Liver (tissue), 9 donors: ENCODE measurements around the gene CCT5. TPM values are rescaled to one million over a fixed set of nuclear protein-coding genes. Genes with fewer than 3 reads are reported as not detected.
A peak's percentile ranks its signal among the peaks of the same experiment; 100 is the strongest.

Experiments
- DNase-seq: peaks from one replicate; pipeline ENCODE4 v3.0.0-alpha.2; 2017; ENCODE audit warnings: low spot score
- H3K27ac ChIP-seq, 2 donors: one replicate each; pipeline ENCODE4 v1.7.0; 2013; ENCODE audit warnings: inconsistent platforms in 2 of 2, low read length in 2 of 2, control low read depth in 1 of 2, low read depth in 1 of 2, mild to moderate bottlenecking in 1 of 2
- H3K27me3 ChIP-seq, 4 donors: one replicate each; pipeline versions ENCODE4 v1.6.1 to v1.7.0; 2013; ENCODE audit warnings: low read length in 3 of 4, inconsistent platforms in 1 of 4, mild to moderate bottlenecking in 1 of 4, moderate library complexity in 1 of 4; ENCODE audit not compliant: control insufficient read depth in 4 of 4, insufficient read depth in 4 of 4
- H3K36me3 ChIP-seq, 4 donors: one replicate each; pipeline versions ENCODE4 v1.6.1 to v1.7.0; 2013; ENCODE audit warnings: low read length in 3 of 4, mild to moderate bottlenecking in 3 of 4, low read depth in 1 of 4, moderate library complexity in 1 of 4; ENCODE audit not compliant: control insufficient read depth in 4 of 4, insufficient read depth in 3 of 4
- H3K4me1 ChIP-seq, 4 donors: one replicate each; pipeline versions ENCODE4 v1.6.1 to v1.7.0; 2013; ENCODE audit warnings: low read length in 3 of 4, mild to moderate bottlenecking in 3 of 4, moderate library complexity in 1 of 4; ENCODE audit not compliant: control insufficient read depth in 4 of 4, insufficient read depth in 4 of 4
- H3K4me3 ChIP-seq, 3 donors: one replicate each; pipeline versions ENCODE4 v1.6.1 to v1.7.0; 2013; ENCODE audit warnings: low read length in 3 of 3, control low read depth in 1 of 3, low read depth in 1 of 3, mild to moderate bottlenecking in 1 of 3
- H3K9ac ChIP-seq, 2 donors: one replicate each; pipeline ENCODE4 v1.7.0; 2013; ENCODE audit warnings: low read length in 2 of 2, mild to moderate bottlenecking in 2 of 2, moderate library complexity in 2 of 2, control low read depth in 1 of 2, low read depth in 1 of 2
- H3K9me3 ChIP-seq, 4 donors: one replicate each; pipeline versions ENCODE4 v1.6.1 to v1.7.0; 2013; ENCODE audit warnings: low read length in 3 of 4; ENCODE audit not compliant: control insufficient read depth in 4 of 4
- ATF3 ChIP-seq: IDR thresholded peaks from 2 replicates; pipeline ENCODE4 v1.6.1; 2016; ENCODE audit warnings: antibody characterized with exemption
- CTCF ChIP-seq: fragments of 150-350 bp; IDR thresholded peaks from 2 replicates; pipeline ENCODE4 v1.5.1; 2017; ENCODE audit warnings: improper control_type of control experiment, low read depth, low read length; ENCODE audit not compliant: missing input control
- EGR1 ChIP-seq, 2 donors: IDR thresholded peaks; 2 replicates each; pipeline ENCODE4 v1.6.1; 2016 to 2018; ENCODE audit warnings: antibody characterized with exemption in 2 of 2, low read depth in 2 of 2
- FOXA1 ChIP-seq: IDR thresholded peaks from 2 replicates; pipeline ENCODE4 v1.6.1; 2016; ENCODE audit warnings: antibody characterized with exemption
- FOXA2 ChIP-seq: IDR thresholded peaks from 2 replicates; pipeline ENCODE4 v1.6.1; 2016; ENCODE audit warnings: antibody characterized with exemption
- GABPA ChIP-seq, 2 donors: IDR thresholded peaks in 1 of 2; conservative IDR thresholded peaks in 1 of 2; 2 replicates each; pipeline ENCODE4 v1.6.1; 2016; ENCODE audit warnings: antibody characterized with exemption in 2 of 2, mild to moderate bottlenecking in 1 of 2, moderate library complexity in 1 of 2
- HNF4A ChIP-seq, 2 donors: conservative IDR thresholded peaks; 2 replicates each; pipeline ENCODE4 v1.6.1; 2016; ENCODE audit warnings: antibody characterized with exemption in 2 of 2, mild to moderate bottlenecking in 2 of 2
- HNF4G ChIP-seq: IDR thresholded peaks from 2 replicates; pipeline ENCODE4 v1.6.1; 2016; ENCODE audit warnings: antibody characterized with exemption
- JUND ChIP-seq, 2 donors: IDR thresholded peaks; 2 replicates each; pipeline ENCODE4 v1.6.1; 2016; ENCODE audit warnings: antibody characterized with exemption in 2 of 2
- MAX ChIP-seq: IDR thresholded peaks from 2 replicates; pipeline ENCODE4 v1.6.1; 2016; ENCODE audit warnings: antibody characterized with exemption
- NR2F2 ChIP-seq: IDR thresholded peaks from 2 replicates; pipeline ENCODE4 v1.6.1; 2016; ENCODE audit warnings: antibody characterized with exemption
- RAD21 ChIP-seq, 2 donors: IDR thresholded peaks; 2 replicates each; pipeline ENCODE4 v1.6.1; 2016; ENCODE audit warnings: antibody characterized with exemption in 2 of 2, mild to moderate bottlenecking in 2 of 2
- REST ChIP-seq: IDR thresholded peaks from 2 replicates; pipeline ENCODE4 v1.6.1; 2016; ENCODE audit warnings: antibody characterized with exemption, mild to moderate bottlenecking
- RXRA ChIP-seq, 2 donors: IDR thresholded peaks; 2 replicates each; pipeline ENCODE4 v1.6.1; 2017 to 2018; ENCODE audit warnings: antibody characterized with exemption in 2 of 2, mild to moderate bottlenecking in 1 of 2
- SP1 ChIP-seq: IDR thresholded peaks from 2 replicates; pipeline ENCODE4 v1.6.1; 2018; ENCODE audit warnings: antibody characterized with exemption, mild to moderate bottlenecking
- TAF1 ChIP-seq: conservative IDR thresholded peaks from 2 replicates; pipeline ENCODE4 v1.6.1; 2016; ENCODE audit warnings: antibody characterized with exemption, mild to moderate bottlenecking
- YY1 ChIP-seq: IDR thresholded peaks from 2 replicates; pipeline ENCODE4 v1.6.1; 2016; ENCODE audit warnings: antibody characterized with exemption, mild to moderate bottlenecking
- WGBS: extraction: QIAGEN DNeasy Blood & Tissue Kit; methylation state at CpG from one replicate; pipeline ENCODE4 v1.1.7; 2013; 5-methylcytosine and 5-hydroxymethylcytosine counted together
- polyA plus RNA-seq, 2 donors: library from polyadenylated mRNA; stranded (reverse) in 1 of 2; unstranded in 1 of 2; fragments of 200-250 nt in 1 of 2; fragments of >200 nt in 1 of 2; fragmentation: Nextera tagmentation in 1 of 2; extraction: Ambion mirVana in 1 of 2; gene quantifications; one replicate each; pipeline versions ENCODE4 v1.2.1 to v1.2.3, GENCODE V29; 2013 to 2015
- total RNA-seq, 2 donors: library from RNA; depleted of rRNA; stranded (reverse); fragments of >200 nt; gene quantifications; one replicate each; pipeline ENCODE4 v1.2.3, GENCODE V29; 2014
- donor health status: healthy.
- donor health status: healthy.
- donor health status: healthy.
- donor health status: healthy.
- donor health status: healthy.

The CCT5 gene
- total and polyA plus RNA-seq, 4 donors, result 68.4 to 157 (median 105) TPM

- no peak for DNase-seq
- Histone ChIP-seq H3K27me3 (no peaks in the 10 kb centered on the region), H3K36me3 (peaks cover 0 to 13% (median 11%) of the 10 kb centered on the region in 4 donors), H3K9ac (peak overlapping the region in 1 of 2 donors; percentile 92), H3K4me3 (no peak overlapping the region), H3K27ac (peak overlapping the region; percentile 94 to 98), H3K4me1 (peaks cover 1 to 29% (median 26%) of the 10 kb centered on the region in 4 donors), H3K9me3 (no peaks in the 10 kb centered on the region)
- WGBS, result 45% methylated on average over 10 of the region's 10 CpGs
- no peak for TF ChIP-seq FOXA1
- TF ChIP-seq FOXA2, result no peak
- TF ChIP-seq EGR1 (IDR thresholded peaks at IDR 0.05; ENCODE audit: low read depth in 2 of 2), result no peak
- TF ChIP-seq RAD21 (IDR thresholded peaks at IDR 0.05), result no peak
- no peak for TF ChIP-seq TAF1
- TF ChIP-seq YY1, result no peak
- no peak for TF ChIP-seq RXRA (IDR thresholded peaks at IDR 0.05)
- no peak for TF ChIP-seq CTCF
- no peak for TF ChIP-seq HNF4G
- TF ChIP-seq GABPA (IDR thresholded peaks at IDR 0.05 in 1 of 2, conservative IDR thresholded peaks at IDR 0.05 in 1 of 2), result no peak
- no peak for TF ChIP-seq ATF3
- TF ChIP-seq SP1, result no peak
- TF ChIP-seq REST, result no peak
Measured at GRCh38 chr5:10289991-10290390, 39.9 kb downstream of the CCT5 start.

- no peak for DNase-seq
- H3K27ac ChIP-seq, result peak overlapping the region; percentile 94 to 98
- H3K27me3 ChIP-seq, result no peaks in the 10 kb centered on the region
- no peak overlapping the region for H3K4me3 ChIP-seq
- H3K4me1 ChIP-seq, result peaks cover 1 to 29% (median 26%) of the 10 kb centered on the region in 4 donors
- WGBS, result 92% methylated on average over 9 of the region's 9 CpGs
- no peak overlapping the region for H3K9ac ChIP-seq
- peaks cover 0 to 13% (median 10%) of the 10 kb centered on the region in 4 donors for H3K36me3 ChIP-seq
- H3K9me3 ChIP-seq, result no peaks in the 10 kb centered on the region
- no peak for TF ChIP-seq EGR1 (IDR thresholded peaks at IDR 0.05; ENCODE audit: low read depth in 2 of 2)
- no peak for TF ChIP-seq NR2F2
- no peak for TF ChIP-seq CTCF
- TF ChIP-seq HNF4A (conservative IDR thresholded peaks at IDR 0.05), result no peak
- TF ChIP-seq ATF3, result no peak
- no peak for TF ChIP-seq RXRA (IDR thresholded peaks at IDR 0.05)
- TF ChIP-seq REST, result no peak
- no peak for TF ChIP-seq GABPA (IDR thresholded peaks at IDR 0.05 in 1 of 2, conservative IDR thresholded peaks at IDR 0.05 in 1 of 2)
- no peak for TF ChIP-seq MAX
- no peak for TF ChIP-seq FOXA2
- no peak for TF ChIP-seq SP1
- no peak for TF ChIP-seq FOXA1
- no peak for TF ChIP-seq JUND (IDR thresholded peaks at IDR 0.05)
- TF ChIP-seq TAF1, result no peak
- no peak for TF ChIP-seq HNF4G
- TF ChIP-seq RAD21 (IDR thresholded peaks at IDR 0.05), result no peak
- TF ChIP-seq YY1, result no peak
Measured at GRCh38 chr5:10290438-10290837, 40.4 kb downstream of the CCT5 start.
